ENCODE measurements around the gene FAM237A. TPM values are rescaled to one million over a fixed set of nuclear protein-coding genes. Genes with fewer than 3 reads are reported as not detected.

FAM237A gene
- total RNA-seq, 6 donors from 2014 or later, result not detected

DNA sequence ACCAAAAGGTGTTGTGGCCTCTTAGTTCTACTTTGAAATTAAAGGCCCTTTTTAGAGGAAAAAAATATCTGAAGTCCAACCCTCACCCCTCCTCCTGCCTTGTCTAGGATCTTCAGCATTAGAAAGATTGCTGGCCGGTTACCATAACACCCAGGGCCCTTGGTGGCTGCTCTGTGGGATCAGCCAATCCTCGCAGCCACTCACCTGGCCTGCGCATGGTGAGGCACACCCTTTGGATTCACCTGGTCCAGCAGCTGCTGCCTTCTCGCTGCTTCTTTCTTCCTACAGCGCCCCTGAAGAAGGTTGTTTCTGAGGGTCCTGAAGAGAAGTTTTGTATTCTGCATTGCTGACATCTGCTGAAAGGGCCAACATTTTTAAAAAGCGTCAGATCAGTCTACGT, 50.7 kb downstream of the FAM237A start:
- no peaks in the 10 kb centered on the region for H3K27me3 ChIP-seq
- ATAC-seq (ENCODE audit: low FRiP score in 2 of 2) (no peak), DNase-seq (peak in 1 of 2 donors; percentile 8)
- no peak overlapping the region for H3K4me3 ChIP-seq
- H3K36me3 ChIP-seq, result no peaks in the 10 kb centered on the region
- no peak overlapping the region for H3K27ac ChIP-seq
- no peaks in the 10 kb centered on the region for H3K4me1 ChIP-seq
- WGBS, 2 donors, result 84% methylated on average over 7 of the region's 7 CpGs
- TF ChIP-seq, protein P1, sequence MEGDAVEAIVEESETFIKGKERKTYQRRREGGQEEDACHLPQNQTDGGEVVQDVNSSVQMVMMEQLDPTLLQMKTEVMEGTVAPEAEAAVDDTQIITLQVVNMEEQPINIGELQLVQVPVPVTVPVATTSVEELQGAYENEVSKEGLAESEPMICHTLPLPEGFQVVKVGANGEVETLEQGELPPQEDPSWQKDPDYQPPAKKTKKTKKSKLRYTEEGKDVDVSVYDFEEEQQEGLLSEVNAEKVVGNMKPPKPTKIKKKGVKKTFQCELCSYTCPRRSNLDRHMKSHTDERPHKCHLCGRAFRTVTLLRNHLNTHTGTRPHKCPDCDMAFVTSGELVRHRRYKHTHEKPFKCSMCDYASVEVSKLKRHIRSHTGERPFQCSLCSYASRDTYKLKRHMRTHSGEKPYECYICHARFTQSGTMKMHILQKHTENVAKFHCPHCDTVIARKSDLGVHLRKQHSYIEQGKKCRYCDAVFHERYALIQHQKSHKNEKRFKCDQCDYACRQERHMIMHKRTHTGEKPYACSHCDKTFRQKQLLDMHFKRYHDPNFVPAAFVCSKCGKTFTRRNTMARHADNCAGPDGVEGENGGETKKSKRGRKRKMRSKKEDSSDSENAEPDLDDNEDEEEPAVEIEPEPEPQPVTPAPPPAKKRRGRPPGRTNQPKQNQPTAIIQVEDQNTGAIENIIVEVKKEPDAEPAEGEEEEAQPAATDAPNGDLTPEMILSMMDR (IDR thresholded peaks at IDR 0.05), result no peak
- TF ChIP-seq POLR2A (IDR thresholded peaks at IDR 0.05) (no peak), POLR2AphosphoS5 (IDR thresholded peaks at IDR 0.05) (no peak), EP300 (IDR thresholded peaks at IDR 0.05) (no peak)
- no peaks in the 10 kb centered on the region for H3K9me3 ChIP-seq

DNA sequence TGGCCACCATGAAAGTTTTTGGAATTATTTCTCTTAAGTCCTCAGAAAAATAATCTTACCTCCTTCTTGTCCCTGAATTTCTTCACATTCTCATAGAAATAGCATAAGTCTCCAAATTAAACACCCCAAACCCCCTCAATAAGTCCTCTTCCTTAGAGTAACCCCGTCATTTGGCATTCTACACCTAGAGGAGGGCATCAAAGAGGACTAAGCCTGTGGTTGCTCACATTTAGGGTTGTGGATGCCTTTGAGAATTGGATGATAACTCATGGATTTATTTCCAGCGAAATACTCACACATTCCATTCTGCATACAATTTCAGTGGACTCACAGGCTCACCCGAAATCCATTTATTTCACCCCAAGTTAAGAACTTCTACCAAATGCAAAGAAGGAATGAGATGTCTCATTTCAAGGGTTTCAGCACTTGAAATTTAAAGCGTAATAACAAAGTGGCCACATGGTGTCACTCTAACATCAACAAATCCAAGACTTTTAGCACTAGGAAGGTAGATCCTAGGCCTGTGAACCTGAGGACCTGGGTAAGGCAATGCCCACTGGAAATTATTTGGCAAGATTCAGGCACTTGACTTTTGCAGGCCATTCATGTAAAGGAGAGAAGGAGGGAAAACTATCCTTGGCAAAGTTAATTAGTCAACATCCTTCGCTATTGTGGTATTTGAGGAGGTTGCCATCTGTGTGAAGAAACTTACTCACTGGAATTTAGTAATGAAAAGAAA, 51.3 kb downstream of the FAM237A start:
- Histone ChIP-seq H3K27ac (no peak overlapping the region), H3K9me3 (no peaks in the 10 kb centered on the region), H3K4me3 (no peak overlapping the region), H3K36me3 (no peaks in the 10 kb centered on the region), H3K4me1 (no peaks in the 10 kb centered on the region), H3K27me3 (peaks cover 0 to 1% (median 0%) of the 10 kb centered on the region in 4 donors)
- DNase-seq, result peak in 1 of 2 donors; percentile 39
- peak; percentile 76 to 84 for ATAC-seq (ENCODE audit: low FRiP score in 2 of 2)
- TF ChIP-seq EP300 (IDR thresholded peaks at IDR 0.05) (no peak), POLR2A (IDR thresholded peaks at IDR 0.05) (no peak), POLR2AphosphoS5 (IDR thresholded peaks at IDR 0.05) (no peak)
- TF ChIP-seq, protein P1 (IDR thresholded peaks at IDR 0.05), result peak; percentile 46 to 78 (median 59)
- 26 to 38% methylated on average over 5 of the region's 5 CpGs for WGBS, 2 donors

DNA sequence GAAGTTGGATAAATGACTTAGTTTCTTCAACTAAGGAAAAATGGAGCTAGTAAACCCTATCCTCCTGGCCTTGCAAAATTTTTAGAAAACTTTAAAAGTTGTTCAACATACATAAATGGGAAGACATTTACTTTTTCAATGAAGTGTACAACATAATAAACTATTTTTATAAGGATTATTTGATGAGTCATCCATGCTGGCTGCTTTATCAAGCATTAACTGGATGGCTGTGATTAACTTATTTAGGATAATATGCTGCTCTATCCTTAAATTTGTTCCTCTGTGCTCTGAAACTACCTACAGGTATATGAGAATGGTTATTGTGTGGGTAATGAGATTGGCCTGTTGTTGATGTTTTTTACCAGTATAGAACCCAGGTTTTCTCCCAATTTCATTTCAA, 54.6 kb downstream of the FAM237A start:
- H3K9me3 ChIP-seq, result no peaks in the 10 kb centered on the region

DNA sequence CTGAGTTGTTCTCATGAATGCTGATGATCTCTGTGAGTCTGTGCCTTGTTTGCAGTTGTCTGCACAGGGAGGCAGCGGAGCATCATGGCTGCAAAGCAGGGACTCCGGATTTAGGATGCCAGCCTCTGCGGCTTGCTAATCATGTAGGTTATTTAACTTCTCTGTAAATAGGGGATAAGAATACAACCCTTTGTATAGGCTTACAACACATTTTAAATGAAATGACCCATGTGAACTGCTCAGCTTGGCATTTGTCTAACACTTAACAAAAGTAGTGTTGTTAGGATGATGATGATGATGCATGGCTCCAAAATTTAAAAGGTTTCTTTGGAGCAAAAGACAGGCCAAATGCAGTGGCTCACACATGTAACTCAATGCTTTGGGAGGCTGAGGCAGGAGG, 56.5 kb downstream of the FAM237A start:
- no peak overlapping the region for H3K27ac ChIP-seq
- no peaks in the 10 kb centered on the region for H3K9me3 ChIP-seq
- DNase-seq (no peak), ATAC-seq (ENCODE audit: low FRiP score in 2 of 2) (no peak)
- no peaks in the 10 kb centered on the region for H3K4me1 ChIP-seq
- 70 to 80% methylated on average over 3 of the region's 3 CpGs for WGBS, 2 donors
- no peaks in the 10 kb centered on the region for H3K36me3 ChIP-seq
- TF ChIP-seq EP300 (IDR thresholded peaks at IDR 0.05) (no peak), POLR2A (IDR thresholded peaks at IDR 0.05) (no peak), POLR2AphosphoS5 (IDR thresholded peaks at IDR 0.05) (no peak)
- TF ChIP-seq, protein P1 (IDR thresholded peaks at IDR 0.05), result no peak
- H3K4me3 ChIP-seq, result no peak overlapping the region
- H3K27me3 ChIP-seq, result peaks cover 0 to 1% (median 0%) of the 10 kb centered on the region in 4 donors

More for the DNA sequence above, 54.6 kb downstream of the FAM237A start:
- TF ChIP-seq POLR2AphosphoS5 (IDR thresholded peaks at IDR 0.05) (no peak), EP300 (IDR thresholded peaks at IDR 0.05) (no peak)
- Histone ChIP-seq H3K27me3 (peaks cover 0 to 1% (median 0%) of the 10 kb centered on the region in 4 donors), H3K36me3 (no peaks in the 10 kb centered on the region), H3K27ac (no peak overlapping the region), H3K4me3 (no peak overlapping the region), H3K4me1 (no peaks in the 10 kb centered on the region)
- DNase-seq (no peak), ATAC-seq (ENCODE audit: low FRiP score in 2 of 2) (no peak)

Other genes starting within 250 kb of the FAM237A start
- gene ADAM23, start 199.0 kb upstream of the FAM237A start, total RNA-seq, result 1 to 10 TPM in 2 of 6 donors, under 1 TPM in 3, not detected in 1; 0.15 to 3.5 (median 0.89) TPM
- gene DYTN, start 75.9 kb downstream of the FAM237A start, total RNA-seq, result not detected
- 10 to 100 TPM in 1 of 6 donors, 1 to 10 TPM in 4, under 1 TPM in 1; 0.43 to 12.7 (median 2.9) TPM for gene MDH1B, start 122.8 kb downstream of the FAM237A start, total RNA-seq
- gene FASTKD2, start 123.1 kb downstream of the FAM237A start, total RNA-seq, result 10 to 100 TPM; 10.7 to 32.8 (median 21.1) TPM